NCI-H146 (cell line): ENCODE data around the gene IQGAP2.

Experiments used
- DNase-seq: peaks from one replicate; lab custom pipeline; 2025; lab: John Stamatoyannopoulos, UW

The IQGAP2 gene

DNA sequence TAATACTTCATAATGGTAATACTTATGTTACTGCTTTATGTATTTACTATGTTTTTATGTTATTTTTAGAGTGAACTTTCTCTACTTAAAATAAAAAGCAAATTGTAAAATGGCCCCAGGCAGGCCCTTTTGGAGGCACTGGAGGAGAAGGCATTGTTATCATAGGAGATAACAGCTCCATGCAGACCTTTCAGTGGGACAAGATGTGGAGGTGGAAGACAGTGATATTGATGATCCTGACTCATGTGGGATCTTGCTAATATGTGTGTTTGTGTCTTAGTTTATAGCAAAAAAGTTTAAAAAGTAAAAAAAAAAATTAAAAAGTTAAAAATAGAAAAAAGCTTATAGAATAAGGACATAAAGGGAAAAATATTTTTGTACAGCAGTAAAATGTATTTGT is 74.5 kb downstream of the IQGAP2 start:
- no peak for DNase-seq

DNA sequence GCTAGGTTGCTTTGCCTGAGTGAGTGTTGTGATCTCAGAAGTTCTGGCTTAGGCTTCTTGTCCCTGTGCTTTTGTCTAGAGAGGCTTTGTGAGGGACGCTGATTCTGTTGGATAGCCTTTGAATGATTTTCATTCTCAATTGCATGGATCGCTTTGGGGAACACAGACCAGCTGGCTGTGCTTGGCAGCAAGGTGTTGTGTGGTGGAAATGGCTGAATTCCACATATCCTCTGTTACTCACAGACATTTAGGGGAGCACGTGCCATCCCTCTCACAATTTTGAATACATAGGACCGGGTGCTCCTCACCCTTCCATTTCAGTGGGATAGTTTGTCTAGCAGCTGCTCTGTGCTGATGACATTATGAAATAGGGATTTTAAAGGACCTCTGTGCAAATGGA is 76.2 kb downstream of the IQGAP2 start:
- DNase-seq, result no peak

DNA sequence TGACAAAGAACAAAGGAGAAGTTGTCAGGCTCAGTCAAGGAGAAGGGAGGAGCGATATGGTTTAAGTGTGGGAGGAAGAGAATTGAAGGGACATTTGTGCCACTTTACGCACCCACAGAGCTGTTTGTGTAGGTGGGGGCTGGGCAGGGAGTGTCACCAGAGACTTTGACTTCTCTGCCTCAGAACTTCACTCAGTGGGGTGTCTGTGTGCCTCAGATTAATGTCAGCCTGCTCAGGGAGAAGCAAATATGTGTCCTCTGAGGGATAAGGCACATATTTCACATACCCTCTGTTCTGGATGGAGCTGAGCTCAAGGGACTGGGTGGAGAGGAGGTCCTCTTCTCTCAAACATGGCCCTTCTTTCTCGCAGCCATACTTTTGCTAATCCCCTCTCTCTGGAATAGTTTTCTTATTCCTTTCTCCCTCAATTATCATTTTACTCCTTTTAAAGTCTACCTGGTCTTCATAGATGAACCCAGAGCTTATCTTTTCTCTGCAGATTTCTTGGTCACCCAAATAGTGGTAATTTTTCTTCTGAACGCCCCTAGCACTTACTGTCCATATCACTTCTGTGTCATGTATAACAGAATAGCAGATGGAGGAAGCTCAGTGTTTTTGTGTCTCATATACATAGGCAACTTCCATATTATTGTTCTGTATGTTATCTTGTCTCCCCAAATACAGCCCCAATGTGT is 77.0 kb downstream of the IQGAP2 start:
- DNase-seq, result no peak

DNA sequence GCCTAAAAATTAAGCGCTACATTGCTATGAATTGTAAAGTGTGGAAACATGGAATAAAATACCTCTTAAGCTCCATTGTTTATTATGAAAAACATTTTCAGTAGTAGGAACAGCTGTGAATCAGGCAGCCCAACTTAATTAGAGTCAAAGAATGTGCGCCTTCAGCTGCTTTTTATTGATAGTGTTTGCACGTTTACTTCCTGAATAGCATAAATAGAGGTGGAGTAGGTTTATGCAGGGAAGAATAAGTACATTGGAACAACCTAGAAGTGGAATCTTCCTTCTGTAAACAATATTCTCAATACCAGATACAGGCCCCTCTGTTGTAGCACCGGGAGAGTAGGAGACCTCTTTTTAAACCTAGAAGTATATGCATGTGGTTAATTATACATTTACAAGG is 79.9 kb downstream of the IQGAP2 start:
- no peak for DNase-seq

DNA sequence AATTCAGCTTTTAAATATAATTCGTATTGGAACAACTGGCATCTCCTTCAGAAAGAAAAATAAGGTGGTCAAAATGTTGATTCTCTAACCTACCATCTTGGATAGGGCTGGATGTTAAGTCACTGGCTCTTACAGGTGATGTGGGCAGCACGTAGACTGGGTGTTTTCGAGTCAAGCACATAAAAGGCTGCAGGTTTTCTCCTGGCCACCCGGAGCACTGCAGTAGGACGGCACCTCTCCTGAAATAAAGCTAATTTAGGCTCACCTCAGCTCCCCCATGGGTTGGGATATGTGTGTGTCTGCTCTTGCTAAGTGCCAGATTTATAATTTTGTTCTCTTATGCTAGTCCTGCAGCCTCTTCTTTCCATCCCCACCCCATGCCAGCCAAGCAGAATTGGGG is 80.3 kb downstream of the IQGAP2 start:
- DNase-seq, result no peak

DNA sequence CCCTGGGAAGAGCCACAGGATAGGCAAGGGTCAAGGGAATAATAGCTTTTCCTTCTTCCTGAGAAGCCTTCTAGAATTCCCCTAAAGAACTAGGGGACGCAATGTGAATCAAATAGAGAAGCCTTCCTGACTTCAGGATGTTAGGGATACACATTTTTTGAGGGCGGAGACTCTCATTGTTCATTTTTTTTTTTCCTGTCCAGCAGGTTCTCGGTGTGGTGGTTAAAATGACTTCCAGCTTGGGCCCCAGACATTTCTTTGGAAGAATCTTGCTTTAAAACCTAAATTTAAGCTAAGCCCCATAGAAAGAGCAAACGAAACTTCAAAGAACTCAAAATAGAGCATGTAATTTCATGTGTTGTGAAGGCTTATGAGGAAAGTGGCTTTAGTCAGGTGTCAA is 80.8 kb downstream of the IQGAP2 start:
- DNase-seq, result no peak

DNA sequence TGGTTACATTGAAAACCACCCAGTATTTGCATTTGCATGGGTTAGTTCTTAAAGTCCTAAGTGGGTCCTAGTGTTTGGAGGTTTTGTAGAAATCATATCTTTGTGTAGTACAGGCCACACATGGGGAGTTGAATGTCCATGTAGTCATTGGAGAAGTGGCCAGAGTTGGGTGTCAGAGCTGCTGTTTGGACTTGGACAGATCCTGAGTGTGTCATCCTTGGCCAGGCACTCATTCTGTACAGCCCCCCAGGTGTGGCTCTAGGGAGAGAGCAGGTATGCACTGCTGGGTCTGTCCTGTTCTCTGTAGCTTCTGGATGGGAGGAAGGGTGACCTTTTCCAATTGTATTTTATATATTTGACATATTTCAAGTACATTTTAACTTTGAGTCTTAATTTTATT is 82.4 kb downstream of the IQGAP2 start:
- no peak for DNase-seq

DNA sequence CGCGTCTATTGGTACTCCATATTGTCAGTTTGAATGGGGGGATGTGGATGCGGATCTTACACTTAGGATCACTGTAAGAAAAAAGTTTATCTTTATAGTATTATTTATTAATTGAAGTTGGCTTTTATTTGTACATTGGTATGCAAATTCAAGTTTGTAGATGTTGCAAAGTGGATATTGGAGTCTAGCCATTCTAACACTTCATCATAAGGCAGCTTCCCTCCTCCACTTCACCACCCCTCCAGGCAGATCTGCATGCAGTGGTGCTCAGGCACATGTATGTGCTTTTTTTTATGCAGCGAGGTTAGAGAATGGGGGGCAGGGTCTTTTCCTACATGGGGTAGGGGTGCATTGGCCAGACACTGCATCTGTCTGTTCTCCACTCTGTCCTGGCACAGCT is 84.3 kb downstream of the IQGAP2 start:
- DNase-seq, result no peak

DNA sequence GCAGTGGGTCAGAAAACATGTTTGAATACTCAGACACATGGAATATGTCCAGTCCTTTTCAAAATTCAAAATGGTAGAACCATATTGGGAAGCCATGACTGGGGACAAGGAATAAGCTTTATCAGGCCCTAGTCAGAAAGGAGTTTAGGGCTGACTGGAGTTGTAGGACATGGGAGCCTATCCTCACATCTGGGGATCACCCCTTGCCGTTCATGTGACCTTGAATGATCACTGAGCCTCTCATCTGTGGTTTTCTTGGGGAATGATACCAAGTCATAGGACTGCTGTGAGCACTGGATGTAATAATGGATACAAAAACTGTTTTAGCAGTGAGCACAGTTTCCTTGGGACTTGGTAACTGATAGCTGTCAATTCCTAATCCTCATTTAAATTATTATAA is 84.7 kb downstream of the IQGAP2 start:
- no peak for DNase-seq

DNA sequence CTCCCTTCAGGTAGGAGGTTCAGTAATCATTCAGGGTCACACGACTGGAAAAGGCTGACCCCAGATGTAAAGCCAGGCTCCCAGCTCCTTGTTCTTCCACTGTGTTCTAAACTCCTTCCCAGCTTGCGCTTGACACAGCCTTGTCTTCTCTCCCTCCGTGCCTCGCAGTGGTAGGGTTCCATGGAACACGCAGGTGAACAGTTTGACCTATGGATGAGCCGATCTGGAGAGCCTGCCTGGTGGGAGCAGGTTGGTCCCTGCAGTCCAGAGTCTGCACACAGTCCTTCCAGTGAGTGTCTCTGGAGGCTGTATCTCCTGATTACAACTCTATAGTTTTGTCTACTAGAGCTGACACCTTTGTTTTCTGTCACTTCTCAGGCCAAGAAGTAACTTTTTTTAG is 85.9 kb downstream of the IQGAP2 start:
- DNase-seq, result no peak

DNA sequence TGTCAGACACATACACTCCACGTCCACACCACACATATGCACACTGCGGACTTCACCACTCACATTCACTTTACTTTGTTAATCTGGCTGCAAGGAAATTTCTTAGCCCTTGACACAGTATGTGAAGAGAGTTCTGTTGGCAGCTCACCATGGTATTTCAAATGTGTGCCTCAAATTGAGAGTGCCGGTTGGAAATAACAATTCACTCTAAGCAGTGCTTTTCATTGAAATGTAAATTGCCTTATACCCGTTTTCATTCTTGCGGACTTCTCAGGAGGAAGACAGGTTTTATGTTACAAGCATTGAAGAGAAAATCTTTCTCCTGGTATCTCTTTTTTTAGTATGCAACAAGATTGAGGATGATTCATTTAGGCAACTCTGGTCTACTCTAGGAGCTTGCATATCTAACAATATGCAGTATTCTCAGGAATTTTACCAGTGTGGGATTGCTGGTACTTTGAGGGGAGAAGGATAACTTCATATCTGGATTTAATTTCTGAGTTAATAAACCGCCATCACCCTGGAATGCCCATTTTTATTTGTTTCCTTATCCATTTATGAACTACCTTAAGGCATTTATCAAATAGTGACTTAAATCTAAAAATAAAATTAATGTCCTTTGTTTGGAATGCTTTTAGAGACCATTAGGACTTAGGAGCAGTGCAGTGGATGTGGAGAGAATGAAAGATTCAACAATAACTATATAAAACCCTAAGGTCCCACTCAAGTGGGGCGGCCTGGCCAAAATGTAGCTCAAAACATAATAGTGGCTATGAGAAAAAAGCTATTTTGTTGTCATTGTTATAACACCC is 87.0 kb downstream of the IQGAP2 start:
- DNase-seq, result no peak

DNA sequence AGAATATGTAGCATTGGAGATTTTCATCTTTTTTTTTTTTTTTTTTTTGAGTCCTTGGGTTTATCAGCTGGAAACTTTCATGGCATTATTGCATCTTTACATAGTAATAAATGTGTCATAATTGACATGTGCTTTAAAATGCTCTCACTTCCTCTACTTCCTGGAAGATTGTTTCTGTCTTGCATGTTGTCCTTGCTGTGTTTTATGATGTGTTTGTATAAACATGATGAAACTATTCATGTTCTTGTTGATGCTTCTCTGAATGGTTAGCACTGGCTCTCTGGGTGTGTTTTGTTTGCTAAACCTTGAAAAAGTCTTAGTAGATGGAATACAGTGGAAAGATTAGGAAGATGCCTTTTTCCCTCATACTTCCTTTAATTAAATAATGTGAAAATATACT is 87.9 kb downstream of the IQGAP2 start:
- DNase-seq, result no peak

DNA sequence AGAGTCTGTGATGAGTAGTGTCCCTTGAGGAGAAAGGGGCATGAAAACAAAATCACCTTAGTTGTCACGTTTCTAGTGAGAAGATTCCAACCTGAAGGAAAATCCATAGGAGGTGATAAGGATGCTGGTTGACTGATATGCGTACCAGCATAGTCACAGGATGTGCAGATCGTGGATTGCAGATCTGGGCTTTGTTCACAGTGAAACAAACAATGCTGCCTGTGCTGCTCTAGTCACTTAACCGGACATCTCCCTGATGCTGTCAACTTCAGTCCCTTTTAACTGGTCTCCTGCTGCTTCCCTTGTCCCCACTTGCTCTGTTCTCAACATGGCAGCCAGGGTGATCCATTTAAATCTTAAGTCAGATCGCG is 89.7 kb downstream of the IQGAP2 start:
- DNase-seq, result no peak

DNA sequence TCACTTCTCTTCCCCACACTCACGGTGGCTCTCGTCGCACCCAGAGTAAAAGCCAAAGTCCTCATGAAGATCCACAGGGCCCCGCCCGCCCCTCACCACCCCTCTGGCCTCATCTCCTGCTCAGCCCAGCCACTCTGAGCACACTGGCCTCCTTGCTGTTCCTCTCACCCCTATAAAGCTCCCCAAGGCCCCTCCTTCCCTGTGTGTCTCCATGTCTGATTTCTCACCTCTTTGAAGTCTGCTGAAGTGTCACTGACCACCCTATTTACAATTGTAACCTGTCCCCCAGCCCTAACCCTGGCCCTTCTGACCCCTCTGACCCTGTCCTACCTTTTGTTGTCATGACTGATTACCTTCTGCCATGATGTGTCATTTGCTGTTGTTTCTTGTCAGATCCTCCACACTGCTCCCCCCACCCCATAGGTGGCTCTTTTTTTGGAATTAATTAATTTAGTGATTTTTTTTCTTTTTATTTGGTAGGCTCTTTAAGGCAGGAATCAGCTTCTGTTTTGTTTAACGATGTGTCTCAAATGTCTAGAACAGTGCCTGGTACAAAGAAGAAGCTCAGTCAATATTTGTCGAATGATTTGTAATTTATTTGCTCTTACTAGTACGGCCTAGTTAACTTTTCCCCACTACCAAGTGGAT is 90.2 kb downstream of the IQGAP2 start:
- no peak for DNase-seq

DNA sequence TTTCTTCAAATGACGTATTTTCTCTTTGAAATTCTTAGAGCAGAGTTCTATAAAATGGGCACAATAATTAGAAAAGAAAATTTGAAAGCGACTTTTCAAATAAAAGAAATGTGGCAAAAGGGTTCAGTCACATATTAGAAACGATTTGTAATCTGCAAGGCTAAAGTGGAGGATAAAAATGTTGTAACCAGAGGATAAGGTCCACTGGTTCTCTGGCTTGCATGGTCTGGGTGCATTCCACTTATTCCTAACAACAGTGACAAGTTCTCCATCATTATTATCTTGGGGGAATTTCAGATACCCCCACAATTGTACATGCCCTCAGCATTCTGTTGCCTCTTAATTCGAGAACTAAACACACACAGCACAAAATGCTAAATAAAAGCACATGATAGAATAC is 91.1 kb downstream of the IQGAP2 start:
- no peak for DNase-seq

DNA sequence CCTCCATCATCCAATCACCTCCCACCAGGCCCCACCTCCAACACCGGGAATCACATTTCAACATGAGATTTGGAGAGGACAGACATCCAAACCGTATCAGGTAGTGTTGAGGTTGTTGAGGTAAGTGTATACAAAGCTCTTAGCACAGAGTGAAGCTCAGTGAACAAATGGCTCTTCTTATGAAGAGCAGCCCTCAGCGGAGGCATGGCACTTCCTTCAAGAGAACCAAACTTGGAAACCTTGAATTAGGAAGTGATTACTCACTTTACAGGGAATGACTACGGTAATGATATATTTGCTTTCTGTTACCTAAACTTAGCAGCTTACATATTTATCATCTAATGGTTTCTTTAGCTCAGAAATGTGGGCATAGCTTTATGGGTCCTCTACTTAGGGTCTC is 92.8 kb downstream of the IQGAP2 start:
- no peak for DNase-seq

DNA sequence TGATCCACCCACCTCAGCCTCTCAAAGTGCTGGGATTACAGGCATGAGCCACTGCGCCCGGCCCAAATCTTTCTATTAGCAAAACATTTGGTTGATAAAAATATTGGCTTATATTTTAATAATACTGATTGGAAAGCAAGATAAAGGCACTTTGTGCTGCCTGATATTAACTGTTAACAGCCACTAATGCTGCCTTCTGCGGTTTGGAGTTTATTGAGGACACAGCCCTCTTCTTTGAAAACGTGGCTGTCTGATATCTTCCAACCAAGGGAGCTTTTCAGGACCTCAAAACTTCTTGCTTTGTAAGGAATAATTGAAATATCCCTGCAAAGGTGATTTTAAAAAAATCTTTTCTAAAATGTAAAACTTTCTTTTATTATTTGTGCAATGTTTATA is 94.0 kb downstream of the IQGAP2 start:
- no peak for DNase-seq

DNA sequence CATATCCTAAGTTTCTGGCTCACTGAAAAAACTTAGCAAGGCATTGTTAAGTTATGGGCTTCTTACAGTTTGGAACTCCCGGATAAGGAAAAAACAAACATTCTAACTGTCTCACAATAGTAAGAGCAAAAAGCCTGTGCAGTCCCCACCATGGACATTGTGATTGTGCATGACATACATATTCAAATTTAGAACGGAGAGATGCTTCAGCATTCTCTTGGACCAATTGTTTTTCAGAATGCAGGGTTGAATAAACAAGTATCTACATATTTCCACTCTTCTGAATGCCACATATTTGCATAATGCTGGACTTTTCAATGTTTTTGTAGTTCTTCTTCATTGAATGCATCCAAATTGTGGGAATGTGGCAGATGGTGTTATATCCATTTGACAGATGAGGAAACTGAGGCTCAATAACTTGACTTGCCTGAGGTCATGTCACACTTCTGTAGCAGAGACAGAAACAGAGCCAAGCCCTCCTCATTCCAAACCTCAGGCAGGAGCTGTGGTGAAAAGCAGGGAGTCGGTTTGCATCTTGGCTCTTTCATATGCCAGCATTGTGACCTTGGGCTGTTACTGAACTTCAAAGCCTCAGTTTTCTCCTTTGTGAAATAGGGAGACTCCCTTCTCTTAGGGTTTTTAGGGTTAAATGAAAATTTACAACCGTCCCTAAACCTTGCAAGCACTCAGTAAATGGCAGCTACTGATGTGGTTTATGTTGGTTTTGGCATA is 95.1 kb downstream of the IQGAP2 start:
- DNase-seq, result no peak

DNA sequence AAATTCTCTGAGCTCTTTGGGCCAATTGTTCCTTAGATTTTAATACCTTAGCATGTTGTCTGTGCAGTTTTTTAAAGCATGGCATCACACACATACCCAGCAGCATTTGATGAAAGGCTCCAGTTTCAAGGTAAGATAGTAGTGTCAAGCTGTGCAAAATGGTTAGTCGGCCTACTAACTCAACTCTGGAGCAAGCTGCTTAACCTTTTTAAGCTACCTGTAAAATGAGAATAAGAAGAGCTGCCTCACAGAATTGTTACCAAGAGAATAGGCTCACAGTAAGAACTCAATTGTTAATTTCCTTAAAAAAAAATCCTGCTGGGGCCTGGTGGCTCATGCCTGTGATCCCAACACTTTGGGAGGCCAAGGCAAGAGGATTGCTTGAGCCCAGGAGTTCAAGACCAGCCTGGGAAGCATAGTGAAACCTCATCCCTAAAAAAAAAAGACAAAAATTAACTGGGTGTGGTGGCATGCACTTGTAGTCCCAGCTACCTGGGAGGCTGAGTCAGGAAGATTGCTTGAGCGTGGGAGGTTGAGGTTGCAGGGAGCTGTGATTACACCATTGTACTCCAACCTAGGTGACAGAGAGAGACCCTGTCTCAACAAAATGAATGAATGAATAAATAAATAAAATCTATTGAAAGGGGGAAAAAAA is 96.5 kb downstream of the IQGAP2 start:
- DNase-seq, result no peak

DNA sequence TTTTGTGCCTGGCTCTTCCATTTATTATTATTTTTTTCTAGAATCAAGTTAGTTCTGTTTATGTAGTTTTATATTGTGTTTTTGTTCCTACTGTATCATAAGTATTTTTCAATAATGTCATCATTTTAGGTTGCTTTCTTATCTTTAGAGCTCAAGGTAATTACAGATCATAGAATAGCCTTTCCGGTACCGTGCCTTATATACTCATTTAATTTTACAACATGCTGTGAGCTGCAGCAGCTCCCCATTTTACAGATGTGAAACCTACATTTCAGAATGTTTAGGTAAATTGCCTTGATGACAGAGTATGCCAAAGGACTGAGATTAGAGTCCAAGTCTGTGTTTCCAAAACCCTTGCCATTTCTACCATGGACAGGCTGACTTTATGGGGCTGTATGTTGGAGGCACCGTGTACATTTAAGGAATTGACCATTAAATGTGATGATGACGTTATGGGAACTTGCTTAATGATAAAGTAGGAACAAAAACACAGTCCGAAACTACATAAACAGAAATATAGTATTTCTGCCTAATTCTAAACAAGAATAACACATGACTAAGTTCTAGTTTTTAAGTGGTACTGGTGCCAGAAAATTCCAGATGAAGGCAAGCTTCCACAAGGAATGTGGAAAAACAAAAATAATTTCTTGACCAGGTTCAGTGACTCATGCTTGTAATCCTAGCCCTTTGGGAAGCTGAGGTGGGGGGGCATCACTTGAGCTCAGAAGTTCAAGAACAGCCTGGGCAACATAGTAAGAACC is 97.7 kb downstream of the IQGAP2 start:
- DNase-seq, result no peak

DNA sequence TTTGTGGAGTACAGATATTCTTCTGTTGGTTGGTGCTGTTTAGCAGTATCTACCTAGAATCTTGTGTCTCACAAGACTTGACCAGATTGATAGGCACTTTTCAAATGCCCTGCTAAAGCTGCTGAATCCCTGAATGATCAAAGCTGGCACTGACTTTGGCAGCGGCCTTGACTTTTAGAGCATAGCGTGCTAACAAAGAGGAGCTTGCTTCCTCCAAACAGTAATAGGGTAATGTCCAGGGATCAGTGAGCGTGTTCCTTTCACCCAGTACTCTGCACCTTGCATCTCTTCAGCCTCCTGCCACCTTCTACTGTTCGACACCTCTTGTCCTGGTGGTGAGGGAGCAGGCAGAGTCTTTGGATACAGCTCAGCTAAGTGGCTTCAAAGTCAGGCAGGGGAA is 100.8 kb downstream of the IQGAP2 start:
- DNase-seq, result no peak
